Tibial nerve (tissue), 4 donors: ENCODE measurements around the gene GMPR2. TPM values are rescaled to one million over a fixed set of nuclear protein-coding genes. Genes with fewer than 3 reads are reported as not detected.
A peak's percentile ranks its signal among the peaks of the same experiment; 100 is the strongest.

Experiments used
- DNase-seq, 2 donors: peaks; one replicate each; pipeline ENCODE4 v3.0.0-alpha.2; 2019; ENCODE audit warnings: low spot score in 2 of 2
- H3K27ac ChIP-seq, 4 donors: fragments of 200-600 bp; sonication (generic) in 3 of 4; one replicate each; pipeline ENCODE4 v1.5.1; 2017 to 2019; ENCODE audit warnings: mild to moderate bottlenecking in 1 of 4
- H3K27me3 ChIP-seq, 2 donors: fragments of 200-600 bp; sonication (generic) in 1 of 2; one replicate each; pipeline versions ENCODE4 v1.5.1 to v1.6.0; 2017 to 2019
- H3K36me3 ChIP-seq, 3 donors: fragments of 200-600 bp; sonication (generic); one replicate each; pipeline ENCODE4 v1.5.1; 2018 to 2019
- H3K4me1 ChIP-seq, 4 donors: fragments of 200-600 bp; sonication (generic) in 3 of 4; one replicate each; pipeline ENCODE4 v1.5.1; 2017 to 2019
- H3K4me3 ChIP-seq, 4 donors: fragments of 200-600 bp; sonication (generic) in 3 of 4; one replicate each; pipeline ENCODE4 v1.5.1; 2017 to 2019; ENCODE audit warnings: mild to moderate bottlenecking in 1 of 4, moderate library complexity in 1 of 4
- H3K9me3 ChIP-seq, 4 donors: fragments of 200-600 bp; sonication (generic) in 3 of 4; one replicate each; pipeline ENCODE4 v1.5.1; 2017 to 2019
- EP300 ChIP-seq, 2 donors: sonication (generic); formaldehyde crosslinking; IDR thresholded peaks; one replicate each; pipeline ENCODE4 v1.6.1; 2017; ENCODE audit warnings: antibody characterized with exemption in 2 of 2, mild to moderate bottlenecking in 1 of 2
- POLR2A ChIP-seq, 2 donors: fragments of 450-650 bp; IDR thresholded peaks; one replicate each; pipeline ENCODE4 v1.6.1; 2017; ENCODE audit warnings: antibody characterized with exemption in 2 of 2, mild to moderate bottlenecking in 2 of 2, moderate library complexity in 2 of 2
- WGBS, 2 donors: methylation state at CpG; one replicate each; pipeline ENCODE4 v1.1.5; 2018; 5-methylcytosine and 5-hydroxymethylcytosine counted together
- total RNA-seq, 4 donors: library from RNA; depleted of rRNA; stranded (reverse); fragments of >200 nt; gene quantifications; one replicate each; pipeline ENCODE4 v1.1.0, GENCODE V29; 2016
- TF ChIP-seq, protein P1 (sequence below), 5 experiments: fragments of 200-600 bp in 3 of 5; fragments of 450-650 bp in 2 of 5; sonication (generic) in 3 of 5; IDR thresholded peaks; one replicate each; pipeline ENCODE4 v1.5.1; 2016 to 2019; ENCODE audit warnings: antibody characterized with exemption in 5 of 5, mild to moderate bottlenecking in 3 of 5, moderate library complexity in 2 of 5

Gene GMPR2
- total RNA-seq = 10 to 100 TPM; 46.5 to 63.4 (median 57.2) TPM

DNA sequence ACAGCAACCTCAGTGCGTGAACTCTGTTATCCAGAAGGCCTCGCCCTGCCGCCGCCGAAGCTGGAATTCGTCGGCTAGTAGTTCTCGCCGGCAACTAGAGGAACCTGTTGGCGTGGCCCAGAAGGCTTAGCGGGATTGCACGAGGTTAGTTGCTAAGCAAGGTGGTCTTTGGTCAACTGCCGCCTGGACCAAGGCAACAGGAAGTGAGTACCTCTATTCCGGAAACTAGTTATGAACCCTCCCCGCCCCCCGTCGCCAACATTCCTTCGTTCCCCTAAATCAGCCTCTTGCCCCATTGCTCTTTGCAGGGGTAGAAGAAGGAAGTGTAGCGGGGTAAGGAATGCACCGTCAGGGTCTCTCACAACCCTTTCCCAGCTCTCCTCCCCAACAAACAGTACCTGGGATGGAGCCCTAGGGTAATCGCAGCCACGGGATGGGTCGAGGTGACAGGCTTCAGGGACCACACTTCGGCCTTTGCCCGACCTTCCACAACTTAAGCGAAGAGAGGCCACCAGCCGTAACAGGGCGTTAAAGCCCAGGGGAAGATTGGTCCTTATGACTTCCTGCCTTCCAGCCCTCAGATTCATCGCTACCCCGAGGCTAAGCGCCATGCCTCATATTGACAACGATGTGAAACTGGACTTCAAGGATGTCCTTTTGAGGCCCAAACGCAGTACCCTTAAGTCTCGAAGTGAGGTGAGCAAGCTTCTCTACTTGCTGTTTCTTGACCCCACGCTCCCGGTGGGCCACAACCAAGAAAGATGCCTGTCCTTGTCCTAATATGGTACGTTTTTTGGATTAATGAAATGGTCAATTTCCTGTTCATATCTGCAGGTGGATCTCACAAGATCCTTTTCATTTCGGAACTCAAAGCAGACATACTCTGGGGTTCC lies at the start of gene GMPR2:
TSS of gene GMPR2 (plus strand) at position 285 of the 893 bp plus-strand sequence. CDS start at position 610, 325 bp downstream.
- peaks cover 0 to 44% (median 23%) of the 10 kb centered on the region in 4 donors for H3K4me1 ChIP-seq
- H3K4me3 ChIP-seq = peak within 1 kb of the TSS; percentile 51 to 98 (median 88)
- TF ChIP-seq EP300 (IDR thresholded peaks at IDR 0.05) (peak in 1 of 2 donors; percentile 4), POLR2A (IDR thresholded peaks at IDR 0.05) (no peak)
- TF ChIP-seq, protein P1, sequence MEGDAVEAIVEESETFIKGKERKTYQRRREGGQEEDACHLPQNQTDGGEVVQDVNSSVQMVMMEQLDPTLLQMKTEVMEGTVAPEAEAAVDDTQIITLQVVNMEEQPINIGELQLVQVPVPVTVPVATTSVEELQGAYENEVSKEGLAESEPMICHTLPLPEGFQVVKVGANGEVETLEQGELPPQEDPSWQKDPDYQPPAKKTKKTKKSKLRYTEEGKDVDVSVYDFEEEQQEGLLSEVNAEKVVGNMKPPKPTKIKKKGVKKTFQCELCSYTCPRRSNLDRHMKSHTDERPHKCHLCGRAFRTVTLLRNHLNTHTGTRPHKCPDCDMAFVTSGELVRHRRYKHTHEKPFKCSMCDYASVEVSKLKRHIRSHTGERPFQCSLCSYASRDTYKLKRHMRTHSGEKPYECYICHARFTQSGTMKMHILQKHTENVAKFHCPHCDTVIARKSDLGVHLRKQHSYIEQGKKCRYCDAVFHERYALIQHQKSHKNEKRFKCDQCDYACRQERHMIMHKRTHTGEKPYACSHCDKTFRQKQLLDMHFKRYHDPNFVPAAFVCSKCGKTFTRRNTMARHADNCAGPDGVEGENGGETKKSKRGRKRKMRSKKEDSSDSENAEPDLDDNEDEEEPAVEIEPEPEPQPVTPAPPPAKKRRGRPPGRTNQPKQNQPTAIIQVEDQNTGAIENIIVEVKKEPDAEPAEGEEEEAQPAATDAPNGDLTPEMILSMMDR (IDR thresholded peaks at IDR 0.05) = no peak
- DNase-seq = no peak
- H3K27me3 ChIP-seq = no peaks in the 10 kb centered on the region
- peaks cover 0 to 33% (median 0%) of the 10 kb centered on the region in 3 donors for H3K36me3 ChIP-seq
- 3 to 7% methylated on average over 26 to 34 of the region's 38 CpGs for WGBS, 2 donors
- H3K9me3 ChIP-seq = no peaks in the 10 kb centered on the region
- H3K27ac ChIP-seq = peak within 1 kb of the TSS; percentile 80 to 94 (median 89)

DNA sequence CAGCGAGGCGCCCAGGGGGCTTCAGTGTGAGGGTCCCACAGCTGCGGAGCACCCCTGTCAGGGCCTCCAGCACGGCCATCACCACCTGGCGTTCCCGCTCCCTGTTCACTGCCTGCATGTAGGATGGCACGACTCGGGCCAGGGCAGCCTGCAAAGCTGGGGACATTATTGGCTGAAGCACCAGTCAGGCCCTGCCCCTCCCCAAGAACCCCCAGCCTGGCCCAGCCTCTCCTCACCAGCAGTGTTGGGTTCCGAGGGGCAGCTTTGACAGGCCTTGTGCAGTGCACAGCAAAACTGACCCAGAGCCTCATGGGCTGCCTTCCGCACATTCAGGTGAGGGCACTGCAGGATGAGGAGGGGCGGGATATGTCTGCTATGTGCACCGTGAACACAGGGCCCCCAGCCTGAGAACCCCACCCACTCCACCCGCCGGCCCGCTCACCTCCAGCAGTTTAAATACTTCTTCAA lies 49.7 kb upstream of the GMPR2 start:
- peaks cover 0 to 29% (median 12%) of the 10 kb centered on the region in 4 donors for H3K4me1 ChIP-seq
- peak overlapping the region in 1 of 4 donors; percentile 17 for H3K27ac ChIP-seq
- TF ChIP-seq, protein P1 (IDR thresholded peaks at IDR 0.05) = no peak
- TF ChIP-seq EP300 (IDR thresholded peaks at IDR 0.05) (no peak), POLR2A (IDR thresholded peaks at IDR 0.05) (no peak)
- H3K9me3 ChIP-seq = no peaks in the 10 kb centered on the region
- H3K27me3 ChIP-seq = no peaks in the 10 kb centered on the region
- H3K4me3 ChIP-seq = no peak overlapping the region
- H3K36me3 ChIP-seq = peaks cover 0 to 90% (median 2%) of the 10 kb centered on the region in 3 donors
- DNase-seq = no peak
- WGBS, 2 donors = 87 to 93% methylated on average over 11 to 15 of the region's 15 CpGs

DNA sequence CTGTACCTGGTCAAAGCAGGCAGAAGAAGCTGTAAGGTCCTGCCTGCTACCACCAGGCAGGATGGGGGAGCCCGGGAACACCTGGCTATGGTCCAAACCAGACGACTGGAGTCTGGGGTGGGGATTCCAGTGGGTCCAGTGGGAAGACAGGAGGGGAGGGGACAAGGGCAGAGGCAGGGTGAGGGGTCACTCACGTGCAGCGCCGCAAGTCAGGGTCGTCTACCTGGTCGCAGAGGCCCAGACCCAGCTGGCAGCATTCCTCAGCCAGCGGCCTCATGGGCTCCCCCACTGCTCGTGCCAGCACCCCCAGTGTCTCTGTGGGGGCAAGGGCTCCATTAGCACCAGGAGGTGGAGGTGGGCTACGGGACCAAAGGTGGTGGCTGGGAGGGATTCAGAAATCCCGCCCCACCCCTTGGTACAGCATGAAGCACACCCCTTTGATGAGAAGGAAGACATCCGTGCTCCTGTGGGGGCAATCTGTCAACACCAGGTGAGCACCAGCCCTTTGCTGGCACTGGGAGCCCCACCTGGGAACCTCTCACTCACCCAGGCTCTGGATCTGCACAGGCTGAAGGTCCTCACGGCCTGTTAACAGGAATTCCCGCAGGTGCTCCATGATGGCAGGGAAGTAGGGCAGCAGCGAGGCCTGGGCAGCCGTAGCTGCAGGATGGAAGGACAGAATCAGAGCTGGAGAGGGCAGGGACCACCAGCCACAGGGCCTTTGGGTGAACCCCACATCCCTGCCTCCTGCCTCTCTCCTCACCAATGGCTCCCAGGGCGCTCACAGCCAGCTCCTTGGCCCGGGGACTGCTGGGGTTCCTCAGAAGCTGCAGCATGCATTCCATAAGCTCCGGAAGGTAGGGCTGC lies 48.4 kb upstream of the GMPR2 start:
- TF ChIP-seq, protein P1 (IDR thresholded peaks at IDR 0.05) = no peak
- TF ChIP-seq EP300 (IDR thresholded peaks at IDR 0.05) (no peak), POLR2A (IDR thresholded peaks at IDR 0.05) (no peak)
- Histone ChIP-seq H3K36me3 (peaks cover 0 to 77% (median 2%) of the 10 kb centered on the region in 3 donors), H3K27me3 (no peaks in the 10 kb centered on the region)

DNA sequence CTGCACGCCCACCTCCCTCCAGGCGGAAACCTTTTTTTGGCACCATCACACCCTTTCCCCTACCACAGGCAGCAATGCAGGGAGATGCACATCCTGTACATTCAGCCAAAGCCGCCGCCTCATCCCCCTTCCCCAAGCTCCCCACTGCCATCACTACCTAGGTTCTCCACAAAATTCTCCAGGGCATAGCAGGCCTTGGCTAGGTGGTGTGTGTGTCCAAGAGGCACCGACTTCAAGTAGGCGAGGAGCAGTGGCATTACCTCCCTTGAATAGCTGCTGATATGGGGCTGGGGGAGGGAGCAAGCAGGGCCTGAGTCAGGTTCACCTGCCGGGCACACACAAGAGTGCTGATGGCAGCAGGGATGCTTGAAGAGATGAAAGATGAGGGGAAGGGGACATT lies 47.7 kb upstream of the GMPR2 start:
- 93% methylated on average over 7 of the region's 7 CpGs for WGBS, 2 donors
- Histone ChIP-seq H3K27me3 (no peaks in the 10 kb centered on the region), H3K36me3 (peaks cover 0 to 75% (median 2%) of the 10 kb centered on the region in 3 donors), H3K4me3 (no peak overlapping the region), H3K4me1 (peaks cover 0 to 34% (median 11%) of the 10 kb centered on the region in 4 donors), H3K9me3 (no peaks in the 10 kb centered on the region), H3K27ac (no peak overlapping the region)
- TF ChIP-seq EP300 (IDR thresholded peaks at IDR 0.05) = no peak
- TF ChIP-seq POLR2A (IDR thresholded peaks at IDR 0.05) = no peak
- TF ChIP-seq, protein P1 (IDR thresholded peaks at IDR 0.05) = no peak
- DNase-seq = no peak

More for the DNA sequence above, 48.4 kb upstream of the GMPR2 start:
- Histone ChIP-seq H3K9me3 (no peaks in the 10 kb centered on the region), H3K4me1 (peaks cover 0 to 37% (median 13%) of the 10 kb centered on the region in 4 donors), H3K4me3 (no peak overlapping the region), H3K27ac (no peak overlapping the region)
- WGBS, 2 donors = 85% methylated on average over 15 to 18 of the region's 19 CpGs
- no peak for DNase-seq
